HG02623 (cell line): Measurements from ENCODE around the gene PLP1.
"Not testable (repeated sequence)": the region's sequence is repeated elsewhere in the genome, so short reads cannot be mapped to it uniquely, and the experiment has no call there.

ENCODE experiments used
- ATAC-seq: cut with Tn5 transposase; IDR thresholded peaks from one replicate; pipeline ENCODE4 v1.9.1; 2021; ENCODE audit warnings: moderate library complexity; ENCODE audit not compliant: unreplicated experiment

PLP1 gene

DNA sequence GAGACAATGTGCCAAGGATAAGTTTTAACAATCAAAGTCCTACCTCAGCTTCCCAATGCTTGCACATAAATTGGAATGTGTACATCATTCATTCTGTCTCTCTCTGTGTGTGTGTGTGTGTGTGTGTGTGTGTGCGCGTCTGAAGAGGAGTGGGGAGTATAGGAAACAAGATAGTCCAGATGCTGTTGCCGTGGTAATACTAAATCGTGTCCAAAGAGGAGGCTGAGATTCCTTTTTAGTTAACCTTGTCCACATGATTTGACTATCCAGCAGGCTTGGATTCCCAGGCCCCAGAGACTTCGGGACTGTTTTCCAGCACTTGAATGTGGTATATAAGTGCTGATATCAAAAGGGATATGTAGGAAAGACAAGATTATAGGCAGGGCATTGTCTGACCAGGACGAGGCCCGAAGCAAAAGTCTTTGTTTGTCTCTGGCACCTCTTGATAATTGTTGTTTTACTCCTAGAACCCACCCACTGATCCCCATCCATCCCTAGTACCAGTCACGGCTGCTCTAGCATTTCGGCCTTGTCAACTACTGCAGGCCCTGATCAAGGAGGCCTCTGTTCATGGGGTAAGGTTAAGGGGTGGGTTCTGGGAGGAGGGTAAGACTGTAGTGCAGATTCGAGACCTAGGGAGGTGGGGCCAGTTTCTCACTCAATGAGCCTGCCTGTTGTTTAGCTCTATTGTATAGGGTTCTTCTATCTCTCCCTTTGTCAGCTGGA is 3.9 kb downstream of the PLP1 start:
- ATAC-seq, result no peak

DNA sequence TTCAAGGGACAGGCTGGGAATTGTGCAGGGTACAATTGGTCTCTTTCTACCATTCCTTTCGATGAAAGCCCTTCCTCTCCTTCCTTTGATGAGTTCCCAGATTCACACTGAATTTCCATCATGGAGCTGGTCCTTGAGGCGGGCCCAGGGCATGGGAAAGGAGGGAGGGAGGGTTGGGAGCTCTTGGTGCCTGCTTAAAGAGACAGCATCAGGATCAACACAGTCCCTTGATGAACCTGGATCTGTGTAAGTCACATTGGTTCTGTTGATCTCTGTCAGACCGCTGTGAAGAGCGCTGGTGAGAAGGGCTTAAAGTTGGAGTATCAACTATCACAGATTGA is 4.4 kb downstream of the PLP1 start:
- ATAC-seq, result no peak

DNA sequence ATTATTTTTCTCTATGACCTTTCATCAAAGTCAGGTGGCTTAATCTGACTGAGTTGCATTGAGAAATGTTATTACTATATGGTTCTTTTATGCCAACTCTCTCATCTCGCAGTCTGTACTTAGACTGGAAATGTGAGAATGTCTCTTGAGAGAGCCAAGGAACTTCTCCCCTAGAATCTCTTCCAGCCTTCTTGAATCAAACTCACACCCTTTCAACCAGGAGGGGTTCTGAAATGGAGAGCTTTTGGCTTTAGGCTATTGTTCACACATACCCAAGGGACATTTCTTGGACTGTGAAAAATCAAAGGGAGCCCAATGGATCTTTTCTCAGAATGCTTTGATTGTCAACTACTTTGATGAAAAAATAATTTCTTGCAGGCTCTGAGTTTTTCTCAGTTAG is 5.1 kb downstream of the PLP1 start:
- no peak for ATAC-seq

DNA sequence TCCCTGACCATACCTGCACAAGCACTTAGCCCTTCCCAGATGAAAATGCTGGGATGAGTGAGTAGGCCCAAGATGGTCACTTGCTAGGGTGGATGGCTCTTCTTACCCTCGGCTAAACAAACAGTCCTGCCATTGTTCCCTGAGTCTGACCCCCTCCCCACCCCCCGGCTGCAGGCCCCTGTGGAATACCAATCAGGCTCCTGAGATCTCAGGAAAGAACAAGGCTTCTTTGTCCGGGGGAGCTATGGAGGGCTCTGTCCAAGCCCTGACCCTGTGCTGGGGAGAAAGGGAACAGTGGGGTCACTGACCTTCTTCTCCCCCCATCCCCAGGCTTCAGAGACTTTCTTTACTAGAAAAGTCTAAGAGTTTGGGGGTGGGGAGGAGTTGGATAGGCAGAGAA is 6.0 kb downstream of the PLP1 start:
- no peak for ATAC-seq

DNA sequence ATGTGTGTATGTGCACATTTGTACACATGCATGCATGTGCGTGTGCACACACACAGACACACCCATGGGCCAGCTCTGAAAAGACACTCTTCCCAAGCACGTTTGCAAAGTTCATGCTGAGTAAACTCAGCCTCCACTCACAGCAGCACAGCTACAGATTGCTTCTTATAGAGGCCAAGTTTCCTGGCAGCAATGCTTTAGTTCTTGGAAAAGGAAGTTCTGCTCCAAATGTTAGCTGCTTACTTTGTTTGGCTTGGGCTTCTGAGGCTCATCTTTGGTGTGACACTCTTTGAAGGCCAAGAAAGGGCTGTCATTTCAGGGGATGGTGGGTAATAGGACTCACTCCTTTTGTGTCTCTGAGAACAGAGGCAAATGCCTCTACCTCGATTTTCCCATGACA is 6.6 kb downstream of the PLP1 start:
- ATAC-seq, result no peak

DNA sequence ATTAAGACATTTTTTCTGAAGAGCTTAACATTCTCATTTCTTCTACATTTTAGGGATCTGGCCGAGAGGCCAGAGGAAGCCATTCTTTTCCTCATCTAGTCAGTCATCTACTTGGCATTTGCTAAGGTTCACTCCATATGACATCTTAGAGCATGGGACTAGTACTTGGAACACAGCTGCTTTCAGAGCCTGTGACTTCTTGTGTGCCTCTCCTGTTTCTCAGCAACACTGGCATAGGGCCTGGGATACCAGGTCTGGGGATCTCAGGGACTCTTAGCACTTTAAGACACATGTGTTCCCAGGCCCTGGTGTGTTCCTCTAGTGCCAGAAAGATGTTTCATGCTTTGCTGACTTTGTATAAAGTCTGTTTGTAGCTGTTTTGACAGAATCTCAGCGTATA is 7.3 kb downstream of the PLP1 start:
- no peak for ATAC-seq

DNA sequence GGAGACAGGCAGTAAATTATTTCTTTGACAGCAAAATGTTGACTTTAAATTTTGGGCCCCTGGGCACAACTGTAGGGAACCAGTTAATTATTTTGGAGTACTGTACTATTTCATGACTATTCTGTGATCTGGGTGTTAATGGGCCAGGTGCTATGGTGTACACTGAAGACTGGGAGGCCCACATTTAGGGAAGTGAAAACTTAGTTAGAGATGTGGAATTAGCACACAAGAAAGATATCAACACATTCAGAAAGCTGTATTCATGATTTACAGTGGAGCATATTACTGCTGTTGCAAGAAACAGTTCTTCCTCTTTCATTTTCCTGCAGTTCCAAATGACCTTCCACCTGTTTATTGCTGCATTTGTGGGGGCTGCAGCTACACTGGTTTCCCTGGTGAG is 12.4 kb downstream of the PLP1 start:
- ATAC-seq, result peak; percentile 87

DNA sequence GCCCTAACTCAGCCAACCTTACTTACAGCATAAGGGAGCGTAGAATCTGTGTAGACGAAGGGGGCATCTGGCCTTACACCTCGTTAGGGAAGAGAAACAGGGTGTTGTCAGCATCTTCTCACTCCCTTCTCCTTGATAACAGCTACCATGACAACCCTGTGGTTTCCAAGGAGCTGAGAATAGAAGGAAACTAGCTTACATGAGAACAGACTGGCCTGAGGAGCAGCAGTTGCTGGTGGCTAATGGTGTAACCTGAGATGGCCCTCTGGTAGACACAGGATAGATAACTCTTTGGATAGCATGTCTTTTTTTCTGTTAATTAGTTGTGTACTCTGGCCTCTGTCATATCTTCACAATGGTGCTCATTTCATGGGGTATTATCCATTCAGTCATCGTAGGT is 14.6 kb downstream of the PLP1 start:
- ATAC-seq, result no peak

DNA sequence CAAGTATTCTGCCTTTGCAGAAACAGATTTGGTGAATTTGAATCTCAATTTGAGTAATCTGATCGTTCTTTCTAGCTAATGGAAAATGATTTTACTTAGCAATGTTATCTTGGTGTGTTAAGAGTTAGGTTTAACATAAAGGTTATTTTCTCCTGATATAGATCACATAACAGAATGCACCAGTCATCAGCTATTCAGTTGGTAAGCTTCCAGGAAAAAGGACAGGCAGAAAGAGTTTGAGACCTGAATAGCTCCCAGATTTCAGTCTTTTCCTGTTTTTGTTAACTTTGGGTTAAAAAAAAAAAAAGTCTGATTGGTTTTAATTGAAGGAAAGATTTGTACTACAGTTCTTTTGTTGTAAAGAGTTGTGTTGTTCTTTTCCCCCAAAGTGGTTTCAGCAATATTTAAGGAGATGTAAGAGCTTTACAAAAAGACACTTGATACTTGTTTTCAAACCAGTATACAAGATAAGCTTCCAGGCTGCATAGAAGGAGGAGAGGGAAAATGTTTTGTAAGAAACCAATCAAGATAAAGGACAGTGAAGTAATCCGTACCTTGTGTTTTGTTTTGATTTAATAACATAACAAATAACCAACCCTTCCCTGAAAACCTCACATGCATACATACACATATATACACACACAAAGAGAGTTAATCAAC is 15.3 kb downstream of the PLP1 start:
- ATAC-seq, result no peak

DNA sequence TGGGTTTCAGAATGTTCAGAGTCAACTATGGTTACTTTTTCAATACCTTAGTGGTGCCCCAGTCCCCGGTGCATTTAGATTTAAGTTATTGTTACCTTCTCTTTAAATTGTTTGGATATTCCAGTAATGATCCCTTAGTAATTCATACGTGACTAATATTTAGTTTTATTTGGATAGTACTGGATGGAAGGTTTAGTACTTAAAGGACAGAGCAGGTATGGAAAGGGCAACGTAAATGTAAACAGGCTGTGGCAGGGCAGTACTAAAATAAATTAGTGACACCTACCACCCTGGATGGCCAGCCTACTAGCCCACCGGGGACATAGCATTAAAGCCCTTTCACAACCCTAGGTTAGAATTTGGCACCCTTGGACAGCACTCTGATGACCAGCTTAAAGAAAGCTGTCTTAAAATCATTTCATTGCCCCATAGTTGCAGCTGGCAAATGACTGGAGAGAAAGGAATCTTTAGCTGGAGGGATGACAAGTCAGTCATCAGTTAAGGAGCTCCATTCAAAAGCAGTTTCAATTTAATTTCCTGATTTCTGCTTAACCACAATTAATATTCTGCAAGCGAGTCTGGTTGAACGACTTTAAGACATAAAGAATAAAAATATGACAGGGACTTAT is 16.4 kb downstream of the PLP1 start:
- no peak for ATAC-seq

DNA sequence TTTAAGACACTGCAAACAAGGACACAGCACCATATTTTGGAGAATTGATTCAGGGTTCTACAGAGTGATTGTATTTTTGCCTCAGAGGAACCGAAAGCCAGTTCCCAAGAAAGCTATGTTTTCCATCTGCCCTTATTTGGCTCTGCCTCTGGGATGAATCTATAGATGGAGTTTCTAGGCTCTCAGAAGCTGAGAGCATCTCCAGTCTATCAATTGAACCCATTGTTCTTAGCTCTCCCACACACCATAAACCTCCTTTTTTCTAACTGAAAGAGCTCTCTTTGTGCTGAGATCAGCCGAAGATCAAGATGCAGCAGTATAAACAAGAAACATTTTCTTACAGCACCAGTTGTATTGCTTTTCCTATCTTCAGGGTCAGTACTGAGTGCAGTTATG is 16.9 kb downstream of the PLP1 start:
- no peak for ATAC-seq

DNA sequence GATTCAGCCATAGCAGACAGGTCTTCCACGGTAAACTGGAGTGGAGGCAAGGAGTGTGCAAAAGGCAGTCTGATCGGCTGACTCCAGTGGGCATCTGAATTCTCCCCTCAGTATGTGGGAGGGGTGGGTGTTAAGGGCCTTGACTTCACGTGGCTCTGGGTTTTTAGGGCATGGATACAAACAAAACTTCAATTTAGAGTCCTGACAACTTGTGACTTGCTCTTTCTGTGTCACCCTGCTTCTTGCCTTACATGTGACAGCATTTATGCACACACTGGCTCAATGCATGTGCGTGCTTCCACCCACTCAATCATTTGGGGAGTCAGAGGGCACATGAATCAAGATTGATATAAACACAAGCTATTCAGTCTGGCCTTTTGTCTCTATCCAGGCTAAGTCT is 17.5 kb downstream of the PLP1 start:
- ATAC-seq, result no peak

DNA sequence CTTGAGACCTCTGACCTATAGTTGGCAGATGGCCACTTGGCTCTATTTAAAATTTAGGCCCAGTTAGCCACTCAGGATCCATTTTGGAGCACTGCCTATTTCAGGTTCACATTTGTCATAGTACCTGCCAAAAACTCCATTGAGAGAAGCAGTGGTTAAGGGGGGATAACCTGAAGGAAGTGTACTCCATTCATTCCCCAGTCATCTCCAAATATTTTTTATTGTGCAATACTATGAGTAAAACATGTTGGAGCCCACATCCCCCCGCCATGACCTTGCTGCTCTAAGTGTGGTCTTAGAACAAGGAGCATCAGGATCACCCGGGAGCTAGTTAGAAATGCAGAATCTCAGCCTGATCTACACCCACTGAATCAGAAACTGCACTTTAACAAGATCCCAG is 21.1 kb downstream of the PLP1 start:
- no peak for ATAC-seq

DNA sequence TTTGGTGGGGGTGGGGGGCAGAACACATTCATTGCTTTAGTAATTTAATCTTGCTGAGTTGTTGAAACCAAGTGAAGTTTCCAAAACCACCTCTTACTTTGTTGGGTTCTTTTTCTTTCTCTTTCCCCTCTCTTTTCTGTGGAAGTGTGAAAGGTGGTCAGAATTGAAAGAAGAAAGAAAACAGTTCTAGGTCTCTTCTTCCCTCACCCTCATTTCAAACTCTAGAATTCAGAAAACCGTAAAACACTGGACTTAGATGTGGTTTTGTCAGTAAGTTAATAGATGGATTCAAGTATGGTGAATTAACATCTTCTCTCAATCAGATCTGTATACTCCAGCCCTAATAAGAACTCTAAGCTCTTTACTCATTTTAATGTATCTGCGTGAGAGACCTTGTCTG is 23.7 kb downstream of the PLP1 start:
- no peak for ATAC-seq

DNA sequence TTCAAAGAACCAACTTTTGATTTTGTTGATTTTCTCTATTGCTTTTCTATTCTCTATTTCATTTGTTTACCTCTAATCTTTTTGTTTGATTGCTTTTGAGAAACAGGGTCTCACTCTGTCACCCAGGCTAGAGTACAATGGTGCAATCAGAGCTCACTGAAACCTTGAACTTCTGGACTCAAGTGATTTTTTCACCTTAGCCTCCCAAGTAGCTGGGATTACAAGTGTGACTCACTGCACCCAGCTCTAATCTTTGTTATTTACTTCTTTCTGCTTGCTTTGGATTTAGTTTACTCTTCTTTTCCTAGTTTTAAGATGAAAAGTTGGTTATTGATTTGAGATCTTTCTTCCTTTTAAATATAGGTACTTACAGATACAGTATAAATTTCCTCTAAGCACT is 29.2 kb downstream of the PLP1 start:
- no peak for ATAC-seq

DNA sequence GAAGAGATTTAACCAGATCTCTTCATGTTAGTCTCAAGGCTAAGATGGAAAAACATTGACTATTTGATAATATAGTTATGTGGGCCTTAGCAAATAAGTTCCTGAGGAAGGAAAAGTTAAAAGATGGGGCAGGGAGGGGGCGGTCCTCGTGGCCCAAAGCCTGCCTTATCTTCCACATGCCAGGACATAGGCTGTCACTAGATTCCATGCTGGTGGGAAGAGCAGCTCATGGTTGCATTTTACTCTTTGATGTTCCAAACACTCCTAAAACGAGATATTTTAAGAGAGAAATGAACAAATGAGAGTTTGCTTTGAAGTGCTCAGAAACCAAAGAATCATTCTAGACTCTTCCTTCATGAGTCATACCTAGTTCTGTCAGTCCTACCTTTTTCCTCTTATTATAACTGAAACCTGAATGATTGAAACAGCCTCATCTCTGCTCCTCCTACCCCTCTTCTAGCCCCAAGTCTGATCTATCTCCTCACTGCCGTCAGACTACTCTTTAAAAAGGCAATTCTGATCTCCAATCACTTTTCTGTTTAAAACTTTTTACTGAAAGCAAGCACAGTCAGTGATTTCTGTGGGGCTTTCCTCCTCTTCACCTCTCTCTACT is 30.3 kb downstream of the PLP1 start:
- no peak for ATAC-seq

DNA sequence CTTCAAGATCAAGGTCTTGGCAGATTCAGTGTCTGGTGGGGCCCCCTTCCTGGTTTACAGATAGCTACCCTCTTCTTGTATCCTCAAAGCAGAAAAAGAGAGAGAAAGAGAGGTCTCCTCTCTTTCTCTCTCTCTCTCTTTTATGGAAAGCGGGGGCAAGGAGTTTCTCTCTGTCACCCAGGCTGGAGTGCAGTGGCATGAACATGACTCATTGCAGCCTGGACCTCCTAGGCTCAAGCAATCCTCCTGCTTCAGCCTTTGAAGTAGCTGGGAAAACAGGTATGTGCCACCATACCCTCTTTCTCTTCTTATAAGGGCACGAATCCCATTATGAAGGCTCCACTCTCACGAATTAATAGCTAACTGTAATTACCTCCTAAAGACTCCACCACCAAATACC is 35.2 kb downstream of the PLP1 start:
- ATAC-seq, result no peak

DNA sequence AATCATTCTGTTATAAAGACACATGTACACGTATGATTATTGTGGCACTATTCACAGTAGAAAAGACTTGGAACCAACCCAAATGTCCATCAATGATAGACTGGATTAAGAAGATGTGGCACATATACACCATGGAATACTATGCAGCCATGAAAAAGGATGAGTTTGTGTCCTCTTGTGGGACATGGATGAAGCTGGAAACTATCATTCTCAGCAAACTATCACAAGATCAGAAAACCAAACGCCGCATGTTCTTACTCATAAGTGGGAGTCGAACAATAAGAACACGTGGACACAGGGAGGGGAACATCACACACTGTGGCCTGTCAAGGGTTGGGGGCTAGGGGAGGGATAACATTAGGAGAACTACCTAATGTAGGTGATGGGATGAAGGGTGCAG is 40.5 kb downstream of the PLP1 start:
- ATAC-seq, result not testable (repeated sequence)

DNA sequence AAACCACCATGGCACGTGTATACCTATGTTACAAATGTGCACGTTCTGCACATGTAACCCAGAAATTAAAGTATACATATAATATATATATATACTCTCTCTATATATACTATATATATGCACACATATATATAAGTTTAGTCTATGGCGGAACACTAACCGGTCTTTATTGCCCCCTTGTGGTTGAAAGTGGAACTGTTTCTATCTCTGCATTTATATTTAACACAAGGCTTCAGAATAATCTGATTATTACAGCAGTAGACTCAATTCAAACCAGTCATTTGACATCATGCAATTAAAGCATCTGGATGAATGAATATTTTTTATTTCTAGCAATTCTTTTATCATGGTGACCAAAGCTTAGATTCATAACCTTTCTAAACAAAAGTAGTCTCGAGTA is 40.9 kb downstream of the PLP1 start:
- no peak for ATAC-seq

DNA sequence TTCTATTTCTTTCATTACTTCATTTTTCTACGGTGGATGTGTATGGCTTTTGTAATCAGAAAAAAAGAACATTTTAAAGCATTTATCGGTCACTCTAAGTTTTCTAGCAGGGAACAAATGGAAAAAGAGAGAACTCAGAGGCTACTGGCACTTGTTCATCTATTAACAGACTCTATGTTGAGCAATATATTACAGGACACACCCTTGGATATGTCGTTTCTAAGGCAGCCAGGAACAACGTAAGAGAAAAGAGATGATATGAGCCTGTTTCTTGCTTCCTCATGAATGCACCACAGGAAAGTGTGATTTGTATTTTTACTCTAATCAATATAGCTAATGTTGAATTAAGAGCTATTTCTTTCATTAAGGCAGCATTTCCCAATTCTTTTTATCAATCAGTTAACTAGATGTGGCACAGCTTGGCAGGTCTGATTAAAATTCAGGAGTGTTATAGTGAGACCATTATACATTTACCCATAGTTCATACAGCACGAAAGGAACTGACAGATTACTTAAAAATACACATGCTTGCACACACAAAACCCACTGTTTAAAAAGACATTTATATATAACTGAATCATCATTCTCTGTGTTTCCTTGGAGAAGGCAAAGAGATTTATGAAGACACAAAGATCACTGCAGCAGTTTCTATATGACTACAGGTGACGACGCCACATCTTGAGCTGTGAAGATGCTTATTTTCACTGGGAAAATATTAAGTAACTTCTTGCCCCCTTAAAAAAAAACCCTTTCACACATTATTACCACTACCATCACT is 42.4 kb downstream of the PLP1 start:
- ATAC-seq, result no peak

DNA sequence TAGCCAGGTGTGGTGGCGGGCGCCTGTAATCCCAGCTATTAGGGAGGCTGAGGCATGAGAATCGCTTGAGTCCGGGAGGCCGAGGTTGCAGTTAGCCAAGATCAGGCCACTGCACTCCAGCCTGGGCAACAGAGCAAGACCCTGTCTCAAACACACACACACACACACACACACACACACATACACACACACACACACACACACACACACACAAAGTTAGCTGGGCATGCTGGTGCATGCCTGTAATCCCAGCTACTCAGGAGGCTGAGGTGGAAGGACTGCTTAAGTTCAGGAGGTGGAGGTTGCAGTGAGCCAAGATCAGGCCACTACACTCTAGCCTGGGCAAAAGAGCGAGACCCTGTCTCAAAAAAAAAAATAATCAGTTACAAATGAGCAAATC is 44.2 kb downstream of the PLP1 start:
- not testable (repeated sequence) for ATAC-seq
